K562 (cell line): ENCODE measurements around the gene CFAP53. TPM values are rescaled to one million over a fixed set of nuclear protein-coding genes. Genes with fewer than 3 reads are reported as not detected.
A peak's percentile ranks its signal among the peaks of the same experiment; 100 is the strongest.

Source experiments
- ATAC-seq: fragments of 200-7000 bp; cut with Tn5 transposase; 3 replicates; pipeline ENCODE4 v1.9.1; 2020; ENCODE audit warnings: moderate library complexity
- BruUV-seq: library from RNA; stranded (reverse); fragments of 400-500 nt; replicated peaks from 2 replicates; lab custom pipeline; 2021; lab: Mats Ljungman, UMichigan
- CTCF ChIA-PET: fragments of 300-600 bp; formaldehyde crosslinking; extraction: SDS; loops from one replicate; lab custom pipeline; 2021; ENCODE audit warnings: low intra/inter-chr PET ratio; lab: Yijun Ruan, JAX
- POLR2A ChIA-PET: fragments of 300-600, 350-650 bp; sonication (Branson Sonifier 250); formaldehyde crosslinking; extraction: SDS; loops from one replicate; lab custom pipeline; 2021; ENCODE audit warnings: antibody characterized with exemption, inconsistent platforms; lab: Yijun Ruan, JAX
- DNase-seq, 4 experiments: peaks; one replicate each; pipeline versions ENCODE4 v3.0.0 to v3.0.0-alpha.2; 2011 to 2018; ENCODE audit warnings: low spot score in 3 of 4, mixed read lengths in 3 of 4; ENCODE audit errors: extremely low read depth in 1 of 4
- FAIRE-seq: peaks from 2 replicates; lab custom pipeline; 2011; peaks lifted over from hg19 to GRCh38; lab: Jason Lieb, UNC
- H2AFZ ChIP-seq: 2 replicates; pipeline ENCODE4 v1.6.0; 2011; ENCODE audit warnings: low read depth, low read length, control low read depth, inconsistent platforms
- H3K27ac ChIP-seq: fragments of 200-600 bp; 3 replicates; pipeline ENCODE4 v1.8.0; 2011; ENCODE audit warnings: low read depth, mild to moderate bottlenecking, control low read depth, inconsistent platforms, low read length, moderate library complexity, mixed read lengths; ENCODE audit errors: extremely low read depth
- H3K27me3 ChIP-seq, 2 experiments: fragments of 300-600 bp in 1 of 2; 2 replicates in 1 of 2; 3 replicates in 1 of 2; pipeline versions ENCODE4 v1.6.0 to v1.8.0; 2011; ENCODE audit warnings: inconsistent platforms in 2 of 2, low read length in 2 of 2, mild to moderate bottlenecking in 1 of 2, mixed read lengths in 1 of 2, moderate library complexity in 1 of 2; ENCODE audit not compliant: control insufficient read depth in 2 of 2, insufficient read depth in 2 of 2
- H3K36me3 ChIP-seq: fragments of 300-600 bp; 3 replicates; pipeline ENCODE4 v1.8.0; 2011; ENCODE audit warnings: mild to moderate bottlenecking, low read length, inconsistent platforms; ENCODE audit not compliant: control insufficient read depth, insufficient read depth
- H3K4me1 ChIP-seq, 2 experiments: fragments of 200-600 bp in 1 of 2; replicated peaks in 1 of 2; 2 replicates in 1 of 2; 3 replicates in 1 of 2; pipeline versions ENCODE4 v1.5.1 to v1.8.0; 2011; ENCODE audit warnings: inconsistent platforms in 2 of 2, low read length in 2 of 2, mild to moderate bottlenecking in 1 of 2, mixed read lengths in 1 of 2, moderate library complexity in 1 of 2; ENCODE audit not compliant: control insufficient read depth in 2 of 2, insufficient read depth in 2 of 2
- H3K4me2 ChIP-seq: 2 replicates; pipeline ENCODE4 v1.6.1; 2011; ENCODE audit warnings: low read length, control low read depth, inconsistent platforms, mixed read lengths; ENCODE audit not compliant: insufficient read depth
- H3K4me3 ChIP-seq: fragments of 200-600 bp; sonication (generic), shearing (Covaris generic); 2 replicates; pipeline ENCODE4 v1.5.1; 2016; ENCODE audit warnings: control low read depth, inconsistent platforms
- H3K79me2 ChIP-seq: fragments of 200-600 bp; 3 replicates; pipeline ENCODE4 v1.8.0; 2011; ENCODE audit warnings: low read length, inconsistent platforms; ENCODE audit not compliant: control insufficient read depth, insufficient read depth
- H3K9ac ChIP-seq, 2 experiments: 2 replicates each; pipeline versions ENCODE4 v1.6.0 to v1.6.1; 2011; ENCODE audit warnings: low read depth in 2 of 2, low read length in 2 of 2, control low read depth in 1 of 2, inconsistent platforms in 1 of 2, mild to moderate bottlenecking in 1 of 2, mixed read lengths in 1 of 2; ENCODE audit not compliant: insufficient read depth in 1 of 2
- H3K9me1 ChIP-seq: one replicate; pipeline ENCODE4 v1.6.0; 2011; ENCODE audit warnings: inconsistent platforms, mild to moderate bottlenecking, low read length, moderate library complexity; ENCODE audit not compliant: control insufficient read depth, insufficient read depth
- H3K9me3 ChIP-seq: replicated peaks from 2 replicates; pipeline ENCODE4 v1.5.1; 2011; ENCODE audit warnings: low read depth, low read length, inconsistent platforms; ENCODE audit not compliant: control insufficient read depth, insufficient read depth
- H4K20me1 ChIP-seq: replicated peaks from 2 replicates; pipeline ENCODE4 v1.6.1; 2011; ENCODE audit warnings: low read length, inconsistent platforms, mixed read lengths; ENCODE audit not compliant: control insufficient read depth, insufficient read depth
- CBFB ChIP-seq: sonication (generic); formaldehyde crosslinking; IDR thresholded peaks from 2 replicates; pipeline ENCODE4 v1.4.0; 2020; ENCODE audit warnings: mild to moderate bottlenecking, missing genetic modification reagents
- EGR1 ChIP-seq: fragments of 450-650 bp; conservative IDR thresholded peaks from 2 replicates; pipeline ENCODE4 v1.6.1; 2017; ENCODE audit warnings: mild to moderate bottlenecking
- NONO ChIP-seq, 2 experiments: fragments of 200-400 bp in 1 of 2; fragments of 450-650 bp in 1 of 2; formaldehyde crosslinking in 1 of 2; IDR thresholded peaks; 2 replicates each; pipeline ENCODE4 v1.6.1; 2017; ENCODE audit warnings: low read depth in 2 of 2, mild to moderate bottlenecking in 2 of 2, moderate library complexity in 2 of 2, low read length in 1 of 2
- ZKSCAN1 ChIP-seq: fragments of 150-350 bp; IDR thresholded peaks from 2 replicates; pipeline ENCODE4 v1.6.1; 2016; ENCODE audit warnings: low read depth, low read length
- WGBS: fragments of 100-300 bp; shearing (Covaris generic); methylation state at CpG from one replicate; pipeline ENCODE4 v1.1.6; 2016; ENCODE audit warnings: low coverage, mixed read lengths; ENCODE audit not compliant: insufficient coverage; ENCODE audit errors: missing lambda C conversion rate; 5-methylcytosine and 5-hydroxymethylcytosine counted together
- in situ Hi-C: fragments of 300-500 bp; cut with MboI; formaldehyde crosslinking; loops from 4 replicates; pipeline ENCODE4 v1.15.0; 2018; ENCODE audit warnings: inconsistent platforms, mixed read lengths
- intact Hi-C: fragments of 100-400 bp; cut with micrococcal nuclease; formaldehyde crosslinking; loops from 2 replicates; pipeline ENCODE4 v1.14.2; 2022
- polyA plus RNA-seq, 8 experiments: library from polyadenylated mRNA; depleted of rRNA in 4 of 8; stranded (reverse) in 5 of 8; unstranded in 3 of 8; fragments of >200 nt; fragmentation: Nextera tagmentation in 2 of 8; fragmentation: Illumina TruSeq in 1 of 8; extraction: Ambion mirVana in 2 of 8; extraction: Trizol in 1 of 8; gene quantifications; 2 replicates each; pipeline versions ENCODE4 v1.2.1 to v1.2.3, GENCODE V29; 2011 to 2014; ENCODE audit warnings: inconsistent platforms in 1 of 8, missing spikeins in 1 of 8
- total RNA-seq, 7 experiments: library from RNA; depleted of rRNA in 6 of 7; stranded (reverse); fragments of >200 nt in 6 of 7; fragmentation: Illumina TruSeq in 2 of 7; extraction: Trizol in 2 of 7; gene quantifications; 2 replicates each; pipeline versions ENCODE4 v1.2.1 to v1.2.3, GENCODE V29; 2011 to 2021; ENCODE audit warnings: low replicate concordance in 1 of 7
- TF ChIP-seq, protein P1 (sequence below): fragments of 250-450 bp; sonication (Bioruptor Pico); IDR thresholded peaks from 2 replicates; pipeline ENCODE4 v1.4.0; 2020; ENCODE audit warnings: mild to moderate bottlenecking

CFAP53 gene
- total and polyA plus RNA-seq, 9 of the 15 experiments (the other 6 are each of a cell fraction or from before 2014, with no cell fraction given): 0.21 to 1.9 (median 1.2) TPM

DNA sequence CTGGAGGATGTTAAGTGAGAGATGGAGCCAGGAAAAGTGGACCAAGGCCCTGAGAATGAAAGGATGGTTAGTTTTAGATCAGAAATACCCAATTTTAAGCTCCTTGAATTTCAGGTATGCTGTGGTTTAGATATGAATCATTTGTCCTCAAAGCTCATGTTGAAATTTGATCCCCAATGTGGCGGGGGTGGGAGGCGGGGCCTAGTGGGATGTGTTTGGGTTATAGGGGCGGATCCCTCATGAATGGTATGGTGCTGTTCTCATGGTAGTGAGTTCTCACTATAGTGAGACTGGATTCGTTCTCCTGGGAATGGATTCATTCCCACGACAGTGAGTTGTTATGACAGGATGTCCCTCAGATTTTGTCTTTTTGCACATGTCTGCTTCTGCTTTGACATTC, 82.7 kb downstream of the CFAP53 start:
- no peak overlapping the region for H3K4me3 ChIP-seq
- ATAC-seq (peak; percentile 75), DNase-seq (peak in 1 of 4 experiments; percentile 35), FAIRE-seq (peak; percentile 37)
- TF ChIP-seq NONO (IDR thresholded peaks at IDR 0.05; ENCODE audit: low read depth in 2 of 2, low read length in 1 of 2) (no peak), EGR1 (peak; percentile 67)
- no peaks in the 10 kb centered on the region; the same call in 1 of the 2 replicates for H4K20me1 ChIP-seq
- no TSS peak for BruUV-seq
- H3K79me2 ChIP-seq: no peaks in the 10 kb centered on the region
- no peaks in the 10 kb centered on the region for H3K36me3 ChIP-seq
- H3K9me3 ChIP-seq: no peaks in the 10 kb centered on the region
- in situ Hi-C loops: no loop called here
- H3K27ac ChIP-seq: no peak overlapping the region
- intact Hi-C loops: no loop called here
- no peaks in the 10 kb centered on the region; a peak in 2 of 5 replicates for H3K27me3 ChIP-seq
- H3K4me1 ChIP-seq: no peaks in the 10 kb centered on the region
- no peak overlapping the region for H3K9ac ChIP-seq
- H3K4me2 ChIP-seq: no peak overlapping the region
- 0% methylated on average over 5 of the region's 5 CpGs for WGBS
- ChIA-PET POLR2A (interaction anchor here (0.6 kb wide), 1 partner anchor 163 kb away, joined by 3 read pairs; no protein-coding TSS in a partner anchor), CTCF (no interaction called here)
- H2AFZ ChIP-seq: no peak overlapping the region
- H3K9me1 ChIP-seq: no peaks in the 10 kb centered on the region

DNA sequence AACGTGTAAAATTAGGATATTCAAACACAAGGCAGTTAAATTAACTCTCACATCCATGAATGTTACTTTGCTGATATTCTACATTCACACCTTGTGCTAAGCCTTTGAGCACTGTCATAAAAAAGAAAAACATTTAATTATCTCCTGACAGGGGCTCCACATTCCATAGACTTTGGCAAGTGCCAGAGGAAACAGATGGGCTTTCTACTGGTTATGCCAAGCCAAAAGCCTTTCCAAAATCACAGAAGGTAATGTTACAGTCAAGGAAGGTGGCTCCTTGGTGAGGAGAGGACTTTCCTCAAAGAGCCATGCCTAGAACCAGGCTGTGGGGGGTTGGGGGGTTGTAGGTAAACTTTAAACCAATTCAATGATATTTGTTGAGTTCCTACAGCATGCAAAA, 83.8 kb downstream of the CFAP53 start:
- in situ Hi-C loops (no loop called here), intact Hi-C loops (no loop called here)
- DNase-seq (no peak), ATAC-seq (no peak), FAIRE-seq (no peak)
- Histone ChIP-seq H2AFZ (no peak overlapping the region), H3K27me3 (no peaks in the 10 kb centered on the region; a peak in 2 of 5 replicates), H3K9me1 (no peaks in the 10 kb centered on the region), H3K36me3 (no peaks in the 10 kb centered on the region), H3K9ac (no peak overlapping the region), H3K4me1 (no peaks in the 10 kb centered on the region), H4K20me1 (no peaks in the 10 kb centered on the region; the same call in 1 of the 2 replicates), H3K4me3 (no peak overlapping the region), H3K4me2 (no peak overlapping the region), H3K79me2 (no peaks in the 10 kb centered on the region), H3K27ac (no peak overlapping the region), H3K9me3 (no peaks in the 10 kb centered on the region)
- no peak for TF ChIP-seq CBFB (CRISPR knock-in tag)
- TF ChIP-seq, protein P1, sequence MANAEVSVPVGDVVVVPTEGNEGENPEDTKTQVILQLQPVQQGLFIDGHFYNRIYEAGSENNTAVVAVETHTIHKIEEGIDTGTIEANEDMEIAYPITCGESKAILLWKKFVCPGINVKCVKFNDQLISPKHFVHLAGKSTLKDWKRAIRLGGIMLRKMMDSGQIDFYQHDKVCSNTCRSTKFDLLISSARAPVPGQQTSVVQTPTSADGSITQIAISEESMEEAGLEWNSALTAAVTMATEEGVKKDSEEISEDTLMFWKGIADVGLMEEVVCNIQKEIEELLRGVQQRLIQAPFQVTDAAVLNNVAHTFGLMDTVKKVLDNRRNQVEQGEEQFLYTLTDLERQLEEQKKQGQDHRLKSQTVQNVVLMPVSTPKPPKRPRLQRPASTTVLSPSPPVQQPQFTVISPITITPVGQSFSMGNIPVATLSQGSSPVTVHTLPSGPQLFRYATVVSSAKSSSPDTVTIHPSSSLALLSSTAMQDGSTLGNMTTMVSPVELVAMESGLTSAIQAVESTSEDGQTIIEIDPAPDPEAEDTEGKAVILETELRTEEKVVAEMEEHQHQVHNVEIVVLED (CRISPR knock-in tag): no peak
- TF ChIP-seq ZKSCAN1: no peak
- POLR2A ChIA-PET: no interaction called here
- 0% methylated on average over 1 of the region's 1 CpG for WGBS
- BruUV-seq: no TSS peak
- CTCF ChIA-PET: no interaction called here
